Cardiac septum (tissue), 1 donor: Measurements from ENCODE around the gene CASP12. TPM values are rescaled to one million over a fixed set of nuclear protein-coding genes. Genes with fewer than 3 reads are reported as not detected.
"Not testable (repeated sequence)": the region's sequence is repeated elsewhere in the genome, so short reads cannot be mapped to it uniquely, and the experiment has no call there.

Source experiments
- DNase-seq: peaks from one replicate; pipeline ENCODE4 v3.0.0-alpha.2; 2020; ENCODE audit warnings: low spot score
- intact Hi-C: fragments of 100-400 bp; cut with DNase I; formaldehyde crosslinking; loops from one replicate; pipeline ENCODE4 v1.14.0; 2022
- long read RNA-seq: library from polyadenylated mRNA; unstranded; transcript quantifications from one replicate; pipeline ENCODE4 v2.0.0, GENCODE V29; 2021
- total RNA-seq: library from RNA; stranded (reverse); fragmentation: NEBNext Ultra II Directional; extraction: Animal tissue kit (Norgen Biotek cat#: 25700); gene quantifications from one replicate; pipeline ENCODE4 v1.2.1, GENCODE V29; 2021
- donor health status: DM: no; HTN: no; CAD: no.

CASP12 gene
- total RNA-seq = 0.35 TPM
- long read RNA-seq = 0 reads

DNA sequence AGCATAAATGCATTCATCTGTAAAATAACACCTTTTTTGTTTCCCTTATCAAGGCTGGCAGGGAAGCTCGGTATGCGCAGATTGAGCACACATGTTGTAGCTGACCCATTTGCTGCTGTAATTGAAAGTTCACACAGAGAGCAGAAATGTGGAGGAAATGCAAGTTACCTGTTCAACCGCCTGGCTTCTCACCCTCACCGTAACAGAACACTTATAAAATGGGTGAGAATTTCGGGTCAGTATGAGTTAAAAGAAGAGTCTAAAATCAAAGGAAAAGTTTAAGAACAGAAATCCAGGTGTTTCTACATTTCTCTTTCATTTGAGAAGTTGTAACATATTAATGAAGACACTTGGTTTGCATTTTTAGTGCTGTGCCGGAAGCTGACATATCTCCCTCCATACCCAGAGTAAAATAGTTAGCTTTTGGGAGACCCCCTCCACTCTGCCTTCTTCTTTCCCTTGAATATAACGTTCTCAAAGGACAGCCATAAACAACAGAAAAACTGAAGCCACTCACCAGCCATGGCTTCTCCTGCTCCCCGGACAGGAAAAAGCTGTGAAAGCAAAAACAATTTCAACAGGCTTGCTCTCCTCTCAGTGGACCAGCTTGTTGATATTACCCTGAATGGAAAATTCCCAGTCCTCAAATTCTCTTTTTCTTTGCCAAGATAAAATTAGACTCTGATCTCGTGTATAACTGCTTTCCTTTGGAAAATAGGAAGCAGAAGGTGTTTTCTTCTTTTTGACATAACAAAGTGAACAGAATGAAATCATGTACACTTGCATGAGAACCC lies at the start of gene CASP12:
TSS of gene CASP12 (minus strand) at position 570 of the 794 bp plus-strand sequence.
- intact Hi-C loops = no loop called here
- DNase-seq = no peak

DNA sequence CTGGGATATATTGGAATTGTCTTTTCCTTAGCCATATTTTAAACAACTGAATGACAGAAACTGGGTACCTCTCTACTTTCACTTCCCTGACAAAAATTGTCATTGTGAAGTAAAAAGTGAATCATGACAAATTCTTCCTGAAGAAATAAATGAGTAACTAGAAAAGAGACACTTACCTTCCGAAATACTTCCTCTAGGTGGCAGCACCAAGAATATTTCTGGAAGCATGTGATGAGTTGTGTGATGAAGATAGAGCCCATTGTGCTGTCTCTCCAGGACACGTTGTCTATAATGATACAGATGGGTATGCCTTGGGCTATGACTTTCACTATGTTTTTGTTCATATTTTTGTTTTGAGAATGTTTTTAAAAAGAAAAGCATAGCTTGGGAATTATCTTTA lies 48.6 kb upstream of the CASP12 start:
- intact Hi-C loops = no loop called here

DNA sequence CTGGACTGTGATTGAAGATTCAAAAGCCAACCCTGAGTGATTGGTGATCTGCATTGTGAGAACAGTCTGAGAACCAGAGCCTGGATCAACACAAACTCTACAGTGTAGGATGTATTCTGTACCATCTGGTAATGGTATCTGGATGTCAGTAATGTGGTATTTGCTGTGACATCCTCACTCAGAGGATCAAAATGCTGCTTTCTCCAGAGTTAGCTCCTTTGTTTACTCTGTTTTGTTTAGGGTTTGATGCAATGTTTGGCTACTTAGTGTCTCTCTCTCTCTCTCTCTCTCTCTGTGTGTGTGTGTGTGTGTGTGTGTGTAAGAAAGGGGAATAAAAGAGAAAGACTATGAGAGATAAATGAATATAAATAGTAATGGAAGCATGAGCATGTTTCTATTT lies 45.8 kb upstream of the CASP12 start:
- intact Hi-C loops = no loop called here
- DNase-seq = no peak

More for the DNA sequence above, 48.6 kb upstream of the CASP12 start:
- no peak for DNase-seq

DNA sequence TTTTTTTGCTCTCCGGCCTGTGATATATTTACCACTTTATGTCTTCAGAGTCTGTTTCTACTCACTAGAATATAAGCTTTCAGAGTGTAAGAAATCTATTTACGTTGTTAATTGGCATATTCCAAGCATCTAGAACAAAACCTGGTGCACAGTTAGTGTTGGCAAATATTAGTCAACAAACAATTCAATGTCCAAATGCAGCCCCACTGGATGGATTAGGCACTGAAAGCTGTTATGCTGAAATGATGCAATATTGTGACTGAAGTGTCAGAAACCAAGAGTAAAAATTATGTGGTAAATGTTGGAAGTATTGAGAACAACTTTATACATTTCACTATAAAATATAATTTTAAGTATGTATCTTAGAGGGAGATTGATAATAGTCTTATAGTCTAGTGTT lies 45.3 kb upstream of the CASP12 start:
- intact Hi-C loops = no loop called here
- DNase-seq = no peak

DNA sequence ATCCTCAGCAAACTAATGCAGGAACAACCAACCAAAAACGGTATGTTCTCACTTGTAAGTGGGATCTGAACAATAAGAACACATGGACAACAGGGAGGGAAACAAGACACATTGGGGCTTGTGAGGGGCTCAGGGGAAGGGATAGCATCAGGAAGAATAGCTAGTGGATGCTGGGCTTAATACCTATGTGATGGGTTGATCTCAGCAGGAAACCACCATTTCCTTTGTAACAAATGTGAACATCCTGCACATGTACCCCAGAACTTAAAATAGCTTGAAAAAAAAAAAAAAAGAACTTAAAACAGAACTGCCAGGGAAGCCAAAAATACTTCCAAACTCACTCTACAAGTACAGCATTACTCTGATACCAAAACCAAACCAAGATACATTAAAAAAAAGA lies 36.3 kb upstream of the CASP12 start:
- intact Hi-C loops = no loop called here
- DNase-seq = no peak

DNA sequence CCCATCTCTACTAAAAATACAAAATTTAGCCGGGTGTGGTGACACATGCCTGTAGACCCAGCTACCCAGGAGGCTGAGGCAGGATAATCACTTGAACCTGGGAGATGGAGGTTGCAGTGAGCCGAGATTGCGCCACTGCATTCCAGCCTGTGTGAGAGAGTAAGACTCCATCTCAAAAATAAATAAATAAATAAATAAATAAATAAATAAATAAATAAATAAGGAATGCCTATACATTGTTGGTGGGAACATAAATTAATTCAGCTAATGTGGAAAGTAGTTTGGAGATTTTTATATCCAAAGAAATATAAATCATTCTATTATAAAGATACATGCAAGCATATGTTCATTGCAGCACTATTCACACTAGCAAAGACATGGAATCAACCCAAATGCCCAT lies 35.8 kb upstream of the CASP12 start:
- DNase-seq, intact Hi-C loops: not testable (repeated sequence)

DNA sequence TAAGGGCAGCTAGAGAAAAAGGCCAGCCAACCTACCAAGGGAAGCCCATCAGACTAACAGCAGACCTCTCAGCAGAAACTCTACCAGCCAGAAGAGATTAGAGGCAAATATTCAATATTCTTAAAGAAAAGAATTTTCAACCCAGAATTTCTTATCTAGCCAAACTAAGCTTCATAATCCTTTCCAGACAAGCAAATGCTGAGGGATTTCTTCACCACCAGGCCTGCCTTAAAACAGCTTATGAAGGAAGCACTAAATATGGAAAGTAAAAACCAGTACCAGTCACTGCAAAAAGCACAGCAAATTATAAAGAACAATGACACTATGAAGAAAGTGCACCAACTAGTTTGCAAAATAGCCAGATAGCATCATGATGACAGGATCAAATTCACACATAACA lies 30.6 kb upstream of the CASP12 start:
- DNase-seq = no peak
- intact Hi-C loops = no loop called here

DNA sequence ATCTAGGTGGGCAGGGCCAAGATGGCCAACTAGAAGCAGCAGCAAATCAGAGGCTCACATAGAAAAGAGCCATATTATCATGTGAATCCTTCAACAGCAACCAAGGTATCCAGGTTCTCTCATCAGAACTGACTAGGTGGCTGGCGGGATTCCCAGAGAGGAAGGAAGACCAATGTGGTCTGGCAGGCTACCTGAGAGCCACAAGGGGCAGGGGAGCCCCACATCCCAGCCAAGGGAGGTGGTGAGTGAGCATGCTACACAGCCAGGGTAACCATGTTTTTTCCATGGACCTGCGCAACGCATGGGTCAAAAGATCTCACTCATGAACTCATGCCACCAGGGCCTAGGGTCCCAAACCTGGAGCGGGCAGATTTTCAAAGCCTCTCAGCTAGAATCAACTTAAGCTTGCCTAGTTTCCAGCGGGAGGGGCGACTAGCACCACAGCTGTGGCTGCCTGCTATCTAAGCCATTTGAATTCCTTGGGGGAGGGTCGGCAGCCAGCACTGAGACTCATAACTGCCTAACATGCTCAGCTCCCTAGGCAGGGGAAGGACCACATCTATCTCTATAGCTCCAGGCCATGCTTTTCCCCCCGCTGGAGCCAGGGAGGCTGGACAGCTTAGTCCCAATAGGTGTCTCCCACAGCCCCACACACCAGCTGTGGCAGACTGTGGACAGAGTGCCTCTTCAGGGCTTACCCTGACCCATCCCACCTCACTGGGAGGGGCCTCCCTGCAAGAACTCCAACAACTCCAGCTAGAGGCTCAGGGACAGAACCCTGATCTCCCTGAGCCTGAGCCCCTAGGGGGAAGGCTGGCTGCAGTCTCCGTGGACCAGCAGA lies 28.7 kb upstream of the CASP12 start:
- no peak for DNase-seq
- intact Hi-C loops = no loop called here

DNA sequence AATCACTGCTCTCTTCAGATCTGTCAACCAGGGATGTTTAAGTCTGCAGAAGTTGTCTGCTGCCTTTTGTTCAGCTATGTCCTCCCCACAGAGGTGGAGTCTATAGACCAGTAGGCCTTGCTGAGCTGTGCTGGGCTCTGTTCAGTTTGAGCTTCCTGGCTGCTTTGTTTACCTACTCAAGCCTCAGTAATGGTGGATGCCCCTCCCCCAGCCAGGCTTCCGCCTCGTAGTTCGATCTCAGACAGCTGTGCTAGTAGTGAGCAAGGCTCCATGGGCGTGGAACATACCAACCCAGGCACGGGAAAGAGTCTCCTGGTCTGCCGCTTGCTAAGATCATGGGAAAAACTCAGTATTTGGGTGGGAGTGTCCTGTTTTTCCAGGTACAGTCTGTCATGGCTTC lies 27.6 kb upstream of the CASP12 start:
- intact Hi-C loops = no loop called here
- no peak for DNase-seq

DNA sequence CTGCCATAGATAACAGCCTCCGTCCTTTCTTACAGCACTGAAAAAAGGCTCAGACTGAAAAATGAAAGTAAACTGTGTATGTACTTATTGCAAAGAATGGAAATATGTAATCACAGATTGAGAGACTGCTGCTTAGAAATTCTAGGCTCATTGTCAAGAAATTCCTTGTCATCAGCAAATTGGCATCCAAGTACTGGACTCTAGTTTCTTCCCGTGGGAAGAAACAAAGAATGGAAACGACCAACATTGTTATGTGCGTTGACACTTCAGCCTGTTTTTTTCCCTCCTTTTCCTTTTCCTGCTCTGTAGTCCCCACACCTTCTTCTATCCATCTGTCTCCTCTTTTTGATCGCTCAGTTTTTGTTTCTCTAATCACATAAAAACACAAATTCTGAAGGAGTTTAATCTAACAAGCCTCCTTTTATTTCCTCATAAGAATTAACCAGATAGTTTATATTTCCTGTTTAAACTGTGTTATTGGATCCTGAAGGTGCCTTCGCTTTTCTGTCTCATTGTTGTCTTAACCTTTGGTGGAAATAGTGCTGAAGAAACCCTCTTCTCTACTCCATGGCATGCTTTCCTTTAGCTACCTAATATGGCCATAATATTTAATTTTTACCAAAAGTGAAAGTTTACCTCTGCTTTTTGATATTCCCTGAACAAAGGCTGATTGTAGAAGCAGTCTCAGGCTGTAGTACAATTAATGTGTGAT lies 20.0 kb upstream of the CASP12 start:
- no peak for DNase-seq
- intact Hi-C loops = no loop called here

DNA sequence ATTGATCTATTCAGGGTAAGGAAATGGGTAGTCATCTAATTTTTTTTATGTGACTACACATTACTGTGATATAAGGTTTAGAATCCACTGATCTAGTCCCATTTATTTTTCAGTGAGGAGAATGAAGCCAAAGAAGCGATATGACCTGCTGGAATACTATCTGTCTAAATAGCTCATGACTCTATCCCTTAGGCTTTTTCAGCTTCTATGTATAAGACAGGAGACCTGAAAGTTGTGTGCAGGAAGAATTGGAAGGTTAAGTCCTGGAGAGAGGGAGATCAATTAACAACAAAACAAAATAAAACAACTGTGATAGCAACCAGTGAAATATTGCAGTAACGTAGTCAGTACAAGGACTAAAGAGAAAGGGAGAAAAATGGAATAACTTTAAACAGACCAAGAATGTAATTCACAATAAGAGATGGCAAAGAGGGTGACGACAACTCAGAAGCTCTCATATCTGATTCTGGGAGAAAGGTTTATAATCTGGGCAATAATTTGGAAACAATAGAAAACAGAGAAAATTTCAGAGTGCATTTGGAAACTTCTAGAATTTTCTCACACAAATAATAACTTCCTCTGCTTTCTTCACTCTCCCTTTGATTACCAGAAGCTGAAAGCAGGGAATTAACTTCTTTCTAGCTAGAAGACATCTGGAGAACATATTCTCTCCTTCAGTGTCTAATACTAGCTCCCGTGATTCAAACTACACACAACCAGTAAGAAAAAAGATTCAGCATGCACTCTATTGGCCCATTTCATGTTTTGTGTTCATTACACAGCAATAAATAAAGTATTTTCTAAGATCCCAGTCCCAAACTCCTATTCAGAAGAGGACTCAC lies 19.2 kb upstream of the CASP12 start:
- no peak for DNase-seq
- intact Hi-C loops = no loop called here

DNA sequence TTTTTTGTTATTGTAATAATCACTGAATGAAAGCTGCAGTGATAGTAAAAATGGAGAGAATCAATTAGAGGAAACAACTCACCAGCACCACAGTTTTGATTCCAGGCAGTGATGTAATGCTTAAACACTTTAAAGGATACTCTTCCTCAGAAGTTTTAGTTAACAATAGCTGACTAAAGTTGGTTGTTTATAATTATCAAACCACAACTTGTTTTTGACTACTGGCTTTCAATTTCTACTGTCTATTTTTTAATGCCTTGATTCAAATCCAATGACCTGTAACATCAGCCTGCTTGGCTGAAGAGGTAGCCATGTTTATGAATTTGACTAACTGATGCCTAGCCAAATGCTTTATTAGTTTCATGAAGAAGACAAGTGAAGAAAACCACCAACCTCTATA lies 18.2 kb upstream of the CASP12 start:
- intact Hi-C loops = no loop called here
- DNase-seq = no peak

DNA sequence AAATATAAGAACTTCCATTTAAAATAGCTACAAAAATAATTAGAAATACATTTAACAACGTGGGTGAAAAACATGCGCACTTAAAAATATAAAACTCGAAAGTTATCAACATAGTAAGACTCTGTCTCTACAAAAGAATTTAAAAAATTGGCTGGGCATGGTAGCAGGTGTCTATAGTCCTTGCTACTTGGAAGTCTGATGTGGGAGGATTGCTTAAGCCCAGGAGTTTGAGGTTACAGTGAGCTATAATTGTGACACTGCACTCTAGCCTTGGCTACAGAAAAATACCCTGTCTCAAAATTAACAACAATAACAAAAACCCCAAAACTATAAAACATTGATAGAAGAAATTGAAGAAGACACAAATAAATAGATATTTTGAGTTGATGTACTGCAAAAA lies 13.8 kb upstream of the CASP12 start:
- intact Hi-C loops = no loop called here
- no peak for DNase-seq

DNA sequence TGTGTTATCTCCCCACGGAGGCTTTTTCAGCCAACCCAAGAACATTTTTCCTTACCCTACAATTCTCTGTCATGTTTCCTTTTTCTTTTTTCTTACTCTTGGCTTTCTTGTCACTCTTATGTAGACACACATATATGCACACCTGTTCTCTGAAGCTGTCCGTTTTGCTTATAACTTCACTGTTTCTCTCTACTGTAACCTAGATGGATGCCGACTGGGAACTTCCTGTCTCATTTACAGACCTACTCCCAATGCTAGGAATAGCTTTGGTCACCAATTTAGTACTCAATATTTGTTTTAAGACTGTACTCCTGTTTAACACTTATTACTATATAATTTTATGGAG lies 9.9 kb upstream of the CASP12 start:
- DNase-seq = no peak
- intact Hi-C loops = no loop called here

DNA sequence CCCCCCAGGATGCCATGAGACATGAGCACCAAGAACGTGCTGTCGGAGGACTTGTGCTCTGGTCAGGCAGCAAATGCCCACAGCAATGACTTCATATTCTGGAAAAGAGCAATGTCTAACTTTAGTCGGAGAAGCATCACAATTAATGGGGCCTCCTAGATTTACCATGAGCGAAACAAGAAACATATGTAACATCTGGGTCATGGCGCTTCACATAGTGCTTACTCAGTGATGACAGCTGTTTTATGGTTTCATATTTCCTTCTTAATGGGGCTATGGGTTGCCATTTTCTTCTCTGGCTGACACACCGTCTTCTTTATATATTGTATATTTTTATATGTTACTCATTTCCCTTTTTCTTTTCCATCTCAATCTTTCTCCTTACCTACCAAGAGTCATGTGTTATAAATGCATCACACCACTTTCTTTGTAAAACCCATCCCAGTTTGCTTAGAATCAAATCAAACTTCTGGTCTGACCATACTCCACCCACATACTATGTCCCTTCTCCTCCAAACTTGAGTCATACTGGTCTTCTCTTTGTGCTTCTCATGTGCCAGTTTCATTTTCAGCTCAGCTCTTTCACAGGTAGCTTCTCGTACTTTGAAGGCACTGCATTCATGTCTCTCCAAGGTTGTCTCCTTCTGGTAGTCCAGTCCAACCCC lies 9.4 kb upstream of the CASP12 start:
- DNase-seq = no peak
- intact Hi-C loops = no loop called here

DNA sequence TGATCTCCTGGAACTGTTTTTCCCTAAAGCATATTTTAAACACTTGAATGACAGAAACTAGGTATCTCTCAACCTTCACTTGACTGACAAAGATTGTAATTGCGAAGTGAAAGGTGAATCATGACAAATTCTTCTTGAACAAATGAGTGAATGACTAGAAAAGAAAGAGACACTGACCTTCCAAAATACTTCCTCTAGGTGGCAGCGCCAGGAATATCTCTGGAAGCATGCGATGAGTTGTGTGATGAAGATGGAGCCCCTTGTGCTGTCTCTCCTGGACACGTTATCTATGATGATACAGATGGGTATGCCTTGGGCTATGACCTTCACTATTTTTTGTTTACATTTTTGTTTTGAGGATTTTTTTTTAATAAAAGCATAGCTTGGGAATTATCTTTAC lies 7.0 kb upstream of the CASP12 start:
- no peak for DNase-seq
- intact Hi-C loops = no loop called here

DNA sequence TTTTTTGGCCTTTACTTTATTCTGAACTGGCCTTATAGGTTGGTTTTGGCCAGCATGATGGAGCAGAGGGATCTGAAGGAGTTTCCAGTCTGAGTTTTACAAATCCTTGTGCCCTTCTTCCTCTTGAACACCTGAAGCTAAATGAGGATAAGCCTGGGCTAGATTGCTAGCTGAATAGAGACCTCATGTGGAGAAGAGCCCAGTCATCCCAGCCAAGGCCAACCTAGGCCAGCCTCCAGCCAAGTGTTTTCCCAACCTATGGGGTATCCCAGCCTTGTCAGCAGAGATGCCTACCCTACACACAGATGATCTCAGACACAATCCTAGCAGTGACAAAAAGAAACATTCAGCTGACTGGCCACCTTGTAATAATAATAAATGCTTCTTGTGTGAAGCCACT lies 966 bp upstream of the CASP12 start:
- intact Hi-C loops = no loop called here
- DNase-seq = no peak

DNA sequence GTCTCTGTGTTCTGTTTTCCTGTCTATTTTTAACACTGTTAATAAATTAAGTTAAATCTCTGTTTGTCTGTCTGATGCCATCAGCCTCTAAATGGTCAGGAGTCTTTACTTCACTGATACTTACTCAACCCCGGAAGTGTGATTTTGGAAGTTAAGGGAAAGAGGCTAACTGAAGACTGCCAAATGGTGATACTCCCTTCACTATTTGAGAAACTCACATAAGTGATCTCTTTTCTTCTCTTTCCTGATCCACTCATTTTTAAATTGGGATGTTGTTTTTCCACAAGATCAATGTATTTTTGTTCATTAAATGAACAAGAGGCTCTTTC lies 389 bp upstream of the CASP12 start:
- intact Hi-C loops = no loop called here
- no peak for DNase-seq

DNA sequence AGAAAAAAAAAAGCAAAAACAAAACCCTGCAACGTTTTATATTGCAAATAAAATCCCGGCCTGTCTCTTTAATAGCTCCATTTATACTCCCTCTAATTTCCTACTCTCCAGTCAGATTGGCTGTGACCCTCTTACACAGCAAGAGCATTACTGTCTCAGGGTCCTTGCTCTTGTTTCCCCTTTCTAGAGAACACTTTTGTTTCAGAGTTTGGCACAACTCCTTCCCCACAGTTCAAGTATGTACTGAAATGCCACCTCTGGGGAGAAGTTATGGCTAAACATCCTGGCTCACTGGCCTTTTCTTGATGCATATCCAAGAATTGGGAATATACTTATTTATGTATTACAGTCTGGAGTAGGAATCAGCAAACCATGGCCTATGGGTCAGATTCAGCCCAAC lies 2.6 kb downstream of the CASP12 start:
- intact Hi-C loops = no loop called here
- no peak for DNase-seq
